Measurements from ENCODE around the gene TWF2. TPM values are rescaled to one million over a fixed set of nuclear protein-coding genes. Genes with fewer than 3 reads are reported as not detected.

TWF2 gene
- total RNA-seq, 1 donor from 2014 or later, result 65.2 TPM

DNA sequence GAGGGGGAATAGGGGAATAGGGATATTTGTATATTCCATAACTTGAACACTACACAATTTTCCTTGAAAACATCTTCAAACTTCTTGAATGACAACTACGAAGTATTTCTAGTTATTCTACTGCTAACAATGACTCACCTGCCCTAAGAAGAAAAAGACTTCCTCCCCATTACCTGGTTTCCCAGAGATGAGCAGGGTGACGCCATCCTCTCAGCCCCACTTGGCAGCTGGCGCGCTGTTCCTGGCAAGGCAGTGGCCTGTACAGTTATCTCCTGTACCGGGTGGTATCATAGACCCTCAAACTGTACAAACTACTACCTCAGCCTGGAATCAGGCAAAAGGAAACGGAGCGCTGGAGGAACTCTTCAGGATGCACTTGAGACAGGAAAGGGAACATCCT is 29.1 kb upstream of the TWF2 start:
- no peak for DNase-seq (ENCODE audit: low spot score)
- Mint-ChIP-seq H3K9me3 (ENCODE audit: low read depth) (no peaks in the 10 kb centered on the region), H3K4me3 (ENCODE audit: unreplicated experiment) (no peak overlapping the region), H3K27me3 (ENCODE audit: low read depth) (no peaks in the 10 kb centered on the region), H3K36me3 (ENCODE audit: low read depth) (peaks cover 33% of the 10 kb centered on the region), H3K27ac (ENCODE audit: unreplicated experiment) (peak overlapping the region; percentile 17), H3K4me1 (ENCODE audit: low read depth) (peaks cover 28% of the 10 kb centered on the region)
- TF ChIP-seq, protein P1, sequence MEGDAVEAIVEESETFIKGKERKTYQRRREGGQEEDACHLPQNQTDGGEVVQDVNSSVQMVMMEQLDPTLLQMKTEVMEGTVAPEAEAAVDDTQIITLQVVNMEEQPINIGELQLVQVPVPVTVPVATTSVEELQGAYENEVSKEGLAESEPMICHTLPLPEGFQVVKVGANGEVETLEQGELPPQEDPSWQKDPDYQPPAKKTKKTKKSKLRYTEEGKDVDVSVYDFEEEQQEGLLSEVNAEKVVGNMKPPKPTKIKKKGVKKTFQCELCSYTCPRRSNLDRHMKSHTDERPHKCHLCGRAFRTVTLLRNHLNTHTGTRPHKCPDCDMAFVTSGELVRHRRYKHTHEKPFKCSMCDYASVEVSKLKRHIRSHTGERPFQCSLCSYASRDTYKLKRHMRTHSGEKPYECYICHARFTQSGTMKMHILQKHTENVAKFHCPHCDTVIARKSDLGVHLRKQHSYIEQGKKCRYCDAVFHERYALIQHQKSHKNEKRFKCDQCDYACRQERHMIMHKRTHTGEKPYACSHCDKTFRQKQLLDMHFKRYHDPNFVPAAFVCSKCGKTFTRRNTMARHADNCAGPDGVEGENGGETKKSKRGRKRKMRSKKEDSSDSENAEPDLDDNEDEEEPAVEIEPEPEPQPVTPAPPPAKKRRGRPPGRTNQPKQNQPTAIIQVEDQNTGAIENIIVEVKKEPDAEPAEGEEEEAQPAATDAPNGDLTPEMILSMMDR (IDR thresholded peaks at IDR 0.05), result no peak

DNA sequence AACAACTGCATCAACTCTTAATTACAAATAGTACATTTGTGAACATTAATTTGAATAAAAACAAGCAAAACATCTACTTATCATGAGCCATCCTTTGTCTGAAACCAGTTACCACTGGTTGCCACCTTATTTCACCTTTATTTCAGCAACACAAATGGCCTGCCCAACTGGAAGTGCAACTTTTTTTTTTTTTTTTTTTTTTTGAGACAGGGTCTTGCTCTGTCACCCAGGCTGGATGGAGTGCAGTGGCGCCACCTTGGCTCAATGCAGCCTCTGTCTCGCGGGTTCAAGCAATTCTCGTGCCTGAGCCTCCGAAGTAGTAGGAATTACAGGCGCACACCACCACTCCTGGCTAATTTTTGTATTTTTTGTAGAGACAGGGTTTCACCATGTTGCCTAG is 26.4 kb upstream of the TWF2 start:
- no peaks in the 10 kb centered on the region for H3K9me3 Mint-ChIP-seq (ENCODE audit: low read depth)
- no peak overlapping the region for H3K27ac Mint-ChIP-seq (ENCODE audit: unreplicated experiment)
- H3K36me3 Mint-ChIP-seq (ENCODE audit: low read depth), result peaks cover 48% of the 10 kb centered on the region
- DNase-seq (ENCODE audit: low spot score), result no peak
- H3K27me3 Mint-ChIP-seq (ENCODE audit: low read depth), result no peaks in the 10 kb centered on the region
- TF ChIP-seq, protein P1 (IDR thresholded peaks at IDR 0.05), result no peak
- no peak overlapping the region for H3K4me3 Mint-ChIP-seq (ENCODE audit: unreplicated experiment)
- H3K4me1 Mint-ChIP-seq (ENCODE audit: low read depth), result peaks cover 7% of the 10 kb centered on the region

DNA sequence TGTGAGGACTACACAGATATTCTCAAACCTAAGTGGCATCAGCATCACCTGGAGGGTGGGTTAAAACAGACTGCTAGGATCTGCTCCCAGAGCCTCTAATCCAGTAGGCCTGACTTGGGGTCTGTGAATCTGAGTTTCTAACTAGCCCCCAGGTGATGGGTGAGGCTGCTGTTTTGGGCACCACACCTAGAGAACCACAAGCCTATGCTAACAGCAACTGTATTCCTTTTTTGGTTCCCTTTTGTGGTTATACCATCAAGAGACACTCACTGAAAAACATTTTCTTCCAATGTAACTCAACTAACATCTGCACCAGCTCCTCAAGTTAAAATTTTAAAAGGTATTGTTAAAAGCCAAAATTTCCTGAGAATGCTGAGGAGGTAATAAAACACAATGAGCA is 23.5 kb upstream of the TWF2 start:
- peaks cover 59% of the 10 kb centered on the region for H3K36me3 Mint-ChIP-seq (ENCODE audit: low read depth)
- H3K27me3 Mint-ChIP-seq (ENCODE audit: low read depth), result no peaks in the 10 kb centered on the region
- TF ChIP-seq, protein P1 (IDR thresholded peaks at IDR 0.05), result no peak
- H3K27ac Mint-ChIP-seq (ENCODE audit: unreplicated experiment), result no peak overlapping the region
- H3K9me3 Mint-ChIP-seq (ENCODE audit: low read depth), result no peaks in the 10 kb centered on the region
- H3K4me3 Mint-ChIP-seq (ENCODE audit: unreplicated experiment), result no peak overlapping the region
- no peaks in the 10 kb centered on the region for H3K4me1 Mint-ChIP-seq (ENCODE audit: low read depth)
- DNase-seq (ENCODE audit: low spot score), result no peak

DNA sequence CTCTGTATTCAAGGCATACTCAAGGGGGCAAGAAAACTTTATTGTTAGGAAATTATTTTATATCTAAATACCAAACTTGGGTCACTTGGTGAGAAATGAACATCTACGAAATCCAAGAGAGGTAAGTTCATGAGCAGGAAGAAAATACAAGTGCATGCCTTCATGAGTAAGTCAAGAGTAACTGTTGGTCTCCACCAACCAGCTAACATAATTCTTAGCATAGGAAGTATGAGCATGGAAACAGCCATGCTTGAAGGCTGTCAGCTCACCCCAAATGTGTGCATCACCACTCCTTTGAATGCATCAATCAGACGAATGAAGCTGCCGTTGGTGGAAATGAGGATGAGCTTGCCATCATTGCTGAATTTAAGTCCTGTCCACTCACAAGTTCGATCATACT is 20.5 kb upstream of the TWF2 start:
- Mint-ChIP-seq H3K4me3 (ENCODE audit: unreplicated experiment) (no peak overlapping the region), H3K9me3 (ENCODE audit: low read depth) (no peaks in the 10 kb centered on the region), H3K4me1 (ENCODE audit: low read depth) (no peaks in the 10 kb centered on the region), H3K27ac (ENCODE audit: unreplicated experiment) (no peak overlapping the region), H3K27me3 (ENCODE audit: low read depth) (no peaks in the 10 kb centered on the region), H3K36me3 (ENCODE audit: low read depth) (peaks cover 57% of the 10 kb centered on the region)
- TF ChIP-seq, protein P1 (IDR thresholded peaks at IDR 0.05), result no peak
- DNase-seq (ENCODE audit: low spot score), result no peak

DNA sequence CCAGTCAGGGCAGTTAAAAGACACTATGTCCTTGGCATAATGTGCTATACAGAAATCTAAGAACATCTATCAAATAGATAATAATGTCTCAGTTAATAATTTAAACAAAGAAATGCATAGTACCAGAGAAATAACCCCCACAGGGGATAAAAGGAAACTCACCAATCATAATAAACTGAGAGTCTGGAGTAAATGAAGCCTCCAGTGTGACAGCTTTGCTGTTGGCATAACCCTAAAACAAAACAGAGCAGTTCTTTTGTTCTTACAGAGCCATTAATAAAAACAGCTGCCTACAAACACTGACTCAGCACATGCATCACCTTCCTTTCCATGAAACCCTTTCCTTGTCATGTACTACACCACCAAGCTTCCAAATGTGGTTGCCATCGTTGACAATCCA is 20.1 kb upstream of the TWF2 start:
- no peak overlapping the region for H3K27ac Mint-ChIP-seq (ENCODE audit: unreplicated experiment)
- H3K9me3 Mint-ChIP-seq (ENCODE audit: low read depth), result no peaks in the 10 kb centered on the region
- H3K4me3 Mint-ChIP-seq (ENCODE audit: unreplicated experiment), result no peak overlapping the region
- H3K4me1 Mint-ChIP-seq (ENCODE audit: low read depth), result no peaks in the 10 kb centered on the region
- TF ChIP-seq, protein P1 (IDR thresholded peaks at IDR 0.05), result no peak
- no peaks in the 10 kb centered on the region for H3K27me3 Mint-ChIP-seq (ENCODE audit: low read depth)
- no peak for DNase-seq (ENCODE audit: low spot score)
- H3K36me3 Mint-ChIP-seq (ENCODE audit: low read depth), result peaks cover 56% of the 10 kb centered on the region
